Tibial artery (tissue), 4 donors: Measurements from ENCODE around the gene CLRN2.

ENCODE experiments used
- DNase-seq, 2 donors: peaks; one replicate each; pipeline ENCODE4 v3.0.0-alpha.2; 2019
- H3K27ac ChIP-seq, 2 donors: fragments of 200-600 bp; sonication (generic) in 1 of 2; 1 replicate in 1 of 2; 2 replicates in 1 of 2; pipeline ENCODE4 v1.5.1; 2018 to 2019; ENCODE audit warnings: mild to moderate bottlenecking in 1 of 2
- H3K27me3 ChIP-seq, 2 donors: fragments of 200-600 bp; sonication (generic) in 1 of 2; one replicate each; pipeline versions ENCODE4 v1.5.1 to v1.6.0; 2016 to 2019
- H3K36me3 ChIP-seq, 3 donors: fragments of 200-600 bp; sonication (generic) in 2 of 3; one replicate each; pipeline ENCODE4 v1.5.1; 2016 to 2019; ENCODE audit warnings: mild to moderate bottlenecking in 2 of 3
- H3K4me1 ChIP-seq, 4 donors: fragments of 200-600 bp; sonication (generic) in 2 of 4; 1 replicate in 3 of 4; 2 replicates in 1 of 4; pipeline ENCODE4 v1.5.1; 2016 to 2019
- H3K4me3 ChIP-seq, 2 donors: fragments of 200-600 bp; sonication (generic) in 1 of 2; 1 replicate in 1 of 2; 2 replicates in 1 of 2; pipeline ENCODE4 v1.5.1; 2018 to 2019; ENCODE audit warnings: mild to moderate bottlenecking in 2 of 2
- H3K9me3 ChIP-seq, 3 donors: fragments of 200-600 bp; sonication (generic) in 1 of 3; one replicate each; pipeline ENCODE4 v1.5.1; 2016 to 2019
- intact Hi-C: fragments of 100-400 bp; cut with DNase I; formaldehyde crosslinking; loops from one replicate; pipeline ENCODE4 v1.15.0; 2023; ENCODE audit warnings: low total_unique reads
- TF ChIP-seq, protein P1 (sequence below), 2 experiments: fragments of 200-600 bp in 1 of 2; fragments of 450-650 bp in 1 of 2; IDR thresholded peaks; one replicate each; pipeline ENCODE4 v1.5.1; 2017 to 2019; ENCODE audit warnings: antibody characterized with exemption in 2 of 2, mild to moderate bottlenecking in 1 of 2, moderate library complexity in 1 of 2

The CLRN2 gene

DNA sequence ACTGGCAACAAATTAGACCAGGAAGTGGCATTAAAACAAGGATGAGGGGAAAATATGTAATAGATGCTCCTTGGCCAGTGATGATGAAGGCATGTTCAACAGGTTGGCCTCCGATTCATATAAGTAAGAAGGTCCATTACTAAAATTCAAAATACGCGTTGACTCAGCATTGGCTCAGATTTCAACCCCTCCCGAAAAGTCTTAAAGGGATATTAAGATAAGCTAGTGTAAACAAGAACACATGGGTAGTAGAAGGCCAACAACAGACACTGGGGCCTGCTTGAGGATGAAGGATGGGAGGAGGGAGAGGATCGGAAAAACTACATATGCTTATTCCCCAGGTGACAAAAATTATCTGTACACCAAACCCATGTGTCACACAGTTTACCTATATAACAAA lies 42.9 kb downstream of the CLRN2 start:
- intact Hi-C loops, result no loop called here
- Histone ChIP-seq H3K27ac (no peak overlapping the region), H3K4me1 (no peaks in the 10 kb centered on the region), H3K4me3 (no peak overlapping the region), H3K36me3 (no peaks in the 10 kb centered on the region), H3K27me3 (peaks cover 0 to 8% of the 10 kb centered on the region in 2 donors), H3K9me3 (no peaks in the 10 kb centered on the region)
- DNase-seq, result no peak
- TF ChIP-seq, protein P1, sequence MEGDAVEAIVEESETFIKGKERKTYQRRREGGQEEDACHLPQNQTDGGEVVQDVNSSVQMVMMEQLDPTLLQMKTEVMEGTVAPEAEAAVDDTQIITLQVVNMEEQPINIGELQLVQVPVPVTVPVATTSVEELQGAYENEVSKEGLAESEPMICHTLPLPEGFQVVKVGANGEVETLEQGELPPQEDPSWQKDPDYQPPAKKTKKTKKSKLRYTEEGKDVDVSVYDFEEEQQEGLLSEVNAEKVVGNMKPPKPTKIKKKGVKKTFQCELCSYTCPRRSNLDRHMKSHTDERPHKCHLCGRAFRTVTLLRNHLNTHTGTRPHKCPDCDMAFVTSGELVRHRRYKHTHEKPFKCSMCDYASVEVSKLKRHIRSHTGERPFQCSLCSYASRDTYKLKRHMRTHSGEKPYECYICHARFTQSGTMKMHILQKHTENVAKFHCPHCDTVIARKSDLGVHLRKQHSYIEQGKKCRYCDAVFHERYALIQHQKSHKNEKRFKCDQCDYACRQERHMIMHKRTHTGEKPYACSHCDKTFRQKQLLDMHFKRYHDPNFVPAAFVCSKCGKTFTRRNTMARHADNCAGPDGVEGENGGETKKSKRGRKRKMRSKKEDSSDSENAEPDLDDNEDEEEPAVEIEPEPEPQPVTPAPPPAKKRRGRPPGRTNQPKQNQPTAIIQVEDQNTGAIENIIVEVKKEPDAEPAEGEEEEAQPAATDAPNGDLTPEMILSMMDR (IDR thresholded peaks at IDR 0.05), result no peak

DNA sequence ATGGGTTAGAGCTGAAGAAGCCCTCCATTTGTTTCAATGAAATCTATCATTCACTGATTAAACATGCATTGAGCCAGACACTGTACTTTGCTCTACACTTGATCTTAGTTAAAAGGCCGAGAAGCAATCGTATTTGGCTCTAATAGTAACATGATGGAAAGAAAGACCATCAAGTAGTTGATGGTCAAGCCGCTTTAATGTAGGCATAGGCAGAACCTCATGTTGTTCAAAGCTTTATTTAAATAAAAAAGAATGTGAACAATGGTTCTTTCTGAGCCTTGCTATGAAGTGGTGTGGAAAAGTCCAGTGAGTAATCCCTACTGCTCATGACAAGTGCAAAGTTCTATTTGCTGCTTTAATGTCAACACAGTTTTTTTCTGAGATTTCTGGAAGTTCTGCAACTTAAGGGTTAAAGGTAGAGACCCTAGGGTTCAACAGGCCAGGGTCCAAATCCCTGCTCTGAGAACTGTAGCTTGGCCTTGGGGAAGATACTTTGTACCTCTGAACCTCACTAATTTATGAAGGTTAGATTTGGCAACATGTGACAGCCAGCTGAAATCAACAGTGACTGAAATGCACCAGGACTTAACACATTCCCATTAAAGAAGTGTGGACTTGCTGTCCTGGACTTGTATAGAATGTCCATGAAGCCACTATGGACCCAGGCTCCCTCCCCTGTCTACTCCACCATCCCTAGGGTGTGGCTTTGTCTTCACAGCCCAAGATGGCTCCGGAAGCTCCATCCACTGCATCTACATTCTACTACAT lies 44.2 kb downstream of the CLRN2 start:
- Histone ChIP-seq H3K36me3 (no peaks in the 10 kb centered on the region), H3K27me3 (peaks cover 0 to 8% of the 10 kb centered on the region in 2 donors), H3K27ac (no peak overlapping the region), H3K4me3 (no peak overlapping the region), H3K9me3 (no peaks in the 10 kb centered on the region), H3K4me1 (no peaks in the 10 kb centered on the region)
- TF ChIP-seq, protein P1 (IDR thresholded peaks at IDR 0.05), result no peak
- no peak for DNase-seq
- intact Hi-C loops, result no loop called here

DNA sequence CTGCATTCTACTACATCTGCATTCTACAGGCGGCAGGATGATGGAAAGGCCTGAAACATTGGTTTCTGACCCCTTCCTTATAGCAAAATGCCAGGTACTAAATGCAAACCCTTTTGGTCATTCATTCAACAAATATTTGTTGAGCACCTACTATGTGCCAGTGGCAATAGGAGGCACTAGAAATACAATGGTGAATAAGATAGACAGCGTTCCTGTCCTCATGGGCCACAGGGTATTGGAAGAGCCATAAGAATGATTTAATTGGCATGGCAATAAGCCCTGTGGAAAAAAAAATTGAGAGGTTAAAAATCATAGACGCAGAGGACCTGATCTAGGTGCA lies 44.7 kb downstream of the CLRN2 start:
- Histone ChIP-seq H3K4me3 (no peak overlapping the region), H3K36me3 (no peaks in the 10 kb centered on the region), H3K4me1 (no peaks in the 10 kb centered on the region), H3K27ac (no peak overlapping the region), H3K27me3 (peaks cover 0 to 4% of the 10 kb centered on the region in 2 donors), H3K9me3 (no peaks in the 10 kb centered on the region)
- intact Hi-C loops, result no loop called here
- no peak for DNase-seq
- TF ChIP-seq, protein P1 (IDR thresholded peaks at IDR 0.05), result no peak

DNA sequence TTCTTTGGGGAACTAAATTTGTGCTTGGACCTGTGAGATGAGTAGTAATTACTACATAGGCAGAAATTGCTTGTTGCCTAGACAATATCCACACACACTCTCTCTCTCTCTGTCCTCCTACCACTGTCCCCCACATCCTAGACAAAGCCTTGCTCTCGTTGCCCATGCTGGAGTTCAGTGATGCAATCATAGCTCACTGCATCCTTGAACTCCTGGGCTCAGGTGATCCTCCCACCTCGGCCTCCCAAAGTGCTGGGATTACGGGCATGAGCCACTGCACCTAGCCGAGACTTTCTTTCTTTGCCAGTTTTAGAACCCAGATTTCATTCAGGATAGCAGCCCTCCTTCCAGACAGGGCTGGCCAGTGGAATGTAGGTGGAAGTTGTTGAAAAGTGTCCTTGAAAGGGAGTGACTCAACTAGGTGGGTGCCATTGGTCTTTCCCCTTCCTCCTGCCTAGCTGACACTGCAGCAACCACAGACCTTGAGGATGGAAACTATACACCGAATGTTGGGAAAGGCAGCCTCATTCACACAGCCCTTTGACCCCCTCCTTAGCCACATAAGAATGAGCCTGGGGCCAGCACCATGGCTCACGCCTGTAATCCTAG lies 45.2 kb downstream of the CLRN2 start:
- TF ChIP-seq, protein P1 (IDR thresholded peaks at IDR 0.05), result no peak
- Histone ChIP-seq H3K4me3 (no peak overlapping the region), H3K27ac (no peak overlapping the region), H3K9me3 (no peaks in the 10 kb centered on the region), H3K36me3 (no peaks in the 10 kb centered on the region), H3K27me3 (no peaks in the 10 kb centered on the region), H3K4me1 (no peaks in the 10 kb centered on the region)
- no peak for DNase-seq
- intact Hi-C loops, result no loop called here

DNA sequence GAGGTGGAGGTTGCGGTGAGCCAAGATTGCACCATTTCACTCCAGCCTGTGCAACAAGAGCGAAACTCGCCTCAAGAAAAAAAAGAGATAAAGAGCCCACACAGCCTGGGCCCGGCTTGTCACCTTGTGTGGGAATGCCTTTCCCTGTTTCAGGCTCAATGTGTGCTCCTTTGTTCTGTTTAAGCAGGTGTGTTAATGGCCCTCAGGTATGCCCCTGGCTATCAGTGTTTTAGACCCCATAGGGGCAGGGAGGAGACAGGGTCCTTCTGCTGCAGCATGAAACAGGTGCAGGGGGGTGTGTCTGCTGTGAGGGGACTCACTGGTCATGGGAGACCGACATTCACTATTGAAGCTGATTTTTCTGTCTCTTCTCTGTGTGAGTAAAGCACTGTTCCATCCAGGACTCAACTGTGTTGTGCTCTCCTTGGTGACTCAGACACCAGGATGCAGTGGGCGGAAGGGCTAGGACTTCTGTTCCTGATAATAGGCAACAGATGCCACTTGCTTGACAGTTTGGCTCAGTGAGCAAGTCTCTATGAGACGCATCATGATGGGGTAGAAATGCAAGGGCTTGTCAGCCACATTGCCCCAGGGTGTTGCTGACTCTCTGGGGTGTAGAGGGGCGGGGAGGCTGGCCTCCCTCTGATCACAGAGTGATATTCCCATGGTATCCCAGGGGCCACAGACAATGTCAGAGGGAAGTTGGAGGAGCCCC lies 46.4 kb downstream of the CLRN2 start:
- intact Hi-C loops, result no loop called here
- TF ChIP-seq, protein P1 (IDR thresholded peaks at IDR 0.05), result no peak
- Histone ChIP-seq H3K27me3 (no peaks in the 10 kb centered on the region), H3K27ac (no peak overlapping the region), H3K4me3 (no peak overlapping the region), H3K9me3 (no peaks in the 10 kb centered on the region), H3K36me3 (no peaks in the 10 kb centered on the region), H3K4me1 (no peaks in the 10 kb centered on the region)
- DNase-seq, result no peak
